GM23338 (cell line): ENCODE results near the gene DAZAP1. TPM values are rescaled to one million over a fixed set of nuclear protein-coding genes. Genes with fewer than 3 reads are reported as not detected.

ENCODE experiments used
- ATAC-seq: fragments of 200-7000 bp; cut with Tn5 transposase; 3 replicates; pipeline ENCODE4 v1.9.1; 2020
- DNase-seq: peaks from one replicate; pipeline ENCODE4 v3.0.0-alpha.2; 2015; ENCODE audit warnings: low spot score
- H2AFZ ChIP-seq: fragments of 200-600 bp; sonication (generic); 2 replicates; pipeline ENCODE4 v1.8.0; 2016; ENCODE audit warnings: antibody characterized with exemption, mild to moderate bottlenecking, moderate library complexity
- H3F3A ChIP-seq: fragments of 200-600 bp; sonication (generic); replicated peaks from 2 replicates; pipeline ENCODE4 v1.8.0; 2017; ENCODE audit warnings: antibody characterized with exemption, mixed run types, low read depth
- H3K27ac ChIP-seq: fragments of 200-600 bp; sonication (generic); 2 replicates; pipeline ENCODE4 v1.6.1; 2016; ENCODE audit warnings: low read depth
- H3K27me3 ChIP-seq: fragments of 200-600 bp; sonication (generic); 2 replicates; pipeline ENCODE4 v1.8.0; 2016; ENCODE audit warnings: mild to moderate bottlenecking, mixed run types, moderate library complexity; ENCODE audit not compliant: insufficient read depth
- H3K36me3 ChIP-seq: fragments of 200-600 bp; sonication (generic); 2 replicates; pipeline ENCODE4 v1.8.0; 2016; ENCODE audit warnings: mild to moderate bottlenecking; ENCODE audit not compliant: insufficient read depth
- H3K4me1 ChIP-seq: fragments of 200-600 bp; sonication (generic); 2 replicates; pipeline ENCODE4 v1.8.0; 2016; ENCODE audit warnings: mild to moderate bottlenecking, moderate library complexity; ENCODE audit not compliant: insufficient read depth
- H3K4me2 ChIP-seq: fragments of 200-600 bp; sonication (generic); 2 replicates; pipeline ENCODE4 v1.7.1; 2017; ENCODE audit warnings: mixed run types
- H3K4me3 ChIP-seq: fragments of 200-600 bp; sonication (generic); 2 replicates; pipeline ENCODE4 v1.6.1; 2016; ENCODE audit warnings: mixed run types
- H3K79me2 ChIP-seq: fragments of 200-600 bp; sonication (generic); replicated peaks from 2 replicates; pipeline ENCODE4 v1.8.0; 2017; ENCODE audit warnings: mild to moderate bottlenecking; ENCODE audit not compliant: insufficient read depth
- H3K9me2 ChIP-seq: fragments of 200-600 bp; sonication (generic); 2 replicates; pipeline ENCODE4 v1.8.0; 2017; ENCODE audit not compliant: insufficient read depth
- H4K20me1 ChIP-seq: fragments of 200-600 bp; sonication (generic); replicated peaks from 2 replicates; pipeline ENCODE4 v1.8.0; 2017; ENCODE audit warnings: mild to moderate bottlenecking; ENCODE audit not compliant: insufficient read depth
- H3K27ac Mint-ChIP-seq: 2 replicates; pipeline ENCODE4 v1.8.0; 2020; ENCODE audit warnings: inconsistent platforms, mild to moderate bottlenecking, moderate library complexity, mixed read lengths
- H3K27me3 Mint-ChIP-seq: 3 replicates; pipeline ENCODE4 v1.8.0; 2022; ENCODE audit warnings: low read depth, mild to moderate bottlenecking, moderate library complexity, mixed read lengths, inconsistent platforms; ENCODE audit not compliant: insufficient read depth, poor library complexity
- H3K36me3 Mint-ChIP-seq: 3 replicates; pipeline ENCODE4 v1.8.0; 2021; ENCODE audit warnings: low read depth, mild to moderate bottlenecking, inconsistent platforms, moderate library complexity, mixed read lengths
- H3K4me1 Mint-ChIP-seq: 3 replicates; pipeline ENCODE4 v1.8.0; 2020; ENCODE audit warnings: mild to moderate bottlenecking, inconsistent platforms, mixed read lengths
- H3K4me3 Mint-ChIP-seq: 3 replicates; pipeline ENCODE4 v1.8.0; 2021; ENCODE audit warnings: moderate library complexity, mild to moderate bottlenecking, inconsistent platforms, mixed read lengths
- H3K9me3 Mint-ChIP-seq: 3 replicates; pipeline ENCODE4 v1.8.0; 2020; ENCODE audit warnings: moderate library complexity, mild to moderate bottlenecking, inconsistent platforms, mixed read lengths
- CREB1 ChIP-seq: fragments of 250-450 bp; sonication (Bioruptor Pico); IDR thresholded peaks from 2 replicates; pipeline ENCODE4 v1.5.0; 2020; ENCODE audit warnings: low read depth, mild to moderate bottlenecking, moderate library complexity
- ETS1 ChIP-seq: IDR thresholded peaks from 2 replicates; pipeline ENCODE4 v1.6.1; 2016; ENCODE audit warnings: antibody characterized with exemption
- EZH2 ChIP-seq: fragments of 200-600 bp; sonication (generic); IDR thresholded peaks from one replicate; pipeline ENCODE4 v1.8.0; 2017; ENCODE audit warnings: antibody characterized with exemption, mild to moderate bottlenecking, low read depth; ENCODE audit not compliant: unreplicated experiment
- EZH2phosphoT487 ChIP-seq: fragments of 200-600 bp; sonication (generic); IDR thresholded peaks from one replicate; pipeline ENCODE4 v1.8.1; 2018; ENCODE audit warnings: antibody characterized with exemption; ENCODE audit not compliant: unreplicated experiment
- JUNB ChIP-seq: IDR thresholded peaks from one replicate; pipeline ENCODE4 v1.6.1; 2016; ENCODE audit warnings: antibody characterized with exemption; ENCODE audit not compliant: unreplicated experiment
- NANOG ChIP-seq: IDR thresholded peaks from 2 replicates; pipeline ENCODE4 v1.6.1; 2016; ENCODE audit warnings: antibody characterized with exemption, borderline replicate concordance
- POLR2AphosphoS5 ChIP-seq: IDR thresholded peaks from 2 replicates; pipeline ENCODE4 v1.6.1; 2016; ENCODE audit warnings: antibody characterized with exemption, low read depth
- REST ChIP-seq: IDR thresholded peaks from one replicate; pipeline ENCODE4 v1.6.1; 2018; ENCODE audit warnings: antibody characterized with exemption; ENCODE audit not compliant: unreplicated experiment
- STAT1 ChIP-seq: IDR thresholded peaks from one replicate; pipeline ENCODE4 v1.6.1; 2016; ENCODE audit warnings: antibody characterized with exemption; ENCODE audit not compliant: unreplicated experiment
- ZNF114 ChIP-seq: fragments of 250-450 bp; sonication (Bioruptor Pico); IDR thresholded peaks from 2 replicates; pipeline ENCODE4 v1.5.0; 2020; ENCODE audit warnings: mild to moderate bottlenecking, moderate library complexity
- ZNF331 ChIP-seq: fragments of 250-450 bp; sonication (Bioruptor Pico); IDR thresholded peaks from 2 replicates; pipeline ENCODE4 v1.5.0; 2020; ENCODE audit warnings: low read depth, mild to moderate bottlenecking, moderate library complexity
- ZNF462 ChIP-seq: fragments of 250-450 bp; sonication (Bioruptor Pico); IDR thresholded peaks from 2 replicates; pipeline ENCODE4 v1.5.0; 2020; ENCODE audit warnings: mild to moderate bottlenecking, moderate library complexity
- polyA plus RNA-seq: library from polyadenylated mRNA; unstranded; fragments of >200 nt; fragmentation: Nextera tagmentation; extraction: Ambion mirVana; gene quantifications from 2 replicates; pipeline ENCODE4 v1.2.1, GENCODE V29; 2016
- total RNA-seq: library from RNA; depleted of rRNA; stranded (reverse); fragments of >200 nt; shearing (Covaris generic); gene quantifications from 2 replicates; pipeline ENCODE4 v1.2.3, GENCODE V29; 2014
- TF ChIP-seq, protein P1 (sequence below), 2 experiments: fragments of 200-600 bp in 1 of 2; sonication (generic) in 1 of 2; conservative IDR thresholded peaks; 2 replicates each; pipeline versions ENCODE4 v1.5.1 to v1.6.1; 2016 to 2017; ENCODE audit warnings: antibody characterized with exemption in 2 of 2, low read depth in 2 of 2, mild to moderate bottlenecking in 2 of 2, moderate library complexity in 1 of 2

Gene DAZAP1
- total and polyA plus RNA-seq, 2 experiments from 2014 or later, result 44.1 to 194 TPM

DNA sequence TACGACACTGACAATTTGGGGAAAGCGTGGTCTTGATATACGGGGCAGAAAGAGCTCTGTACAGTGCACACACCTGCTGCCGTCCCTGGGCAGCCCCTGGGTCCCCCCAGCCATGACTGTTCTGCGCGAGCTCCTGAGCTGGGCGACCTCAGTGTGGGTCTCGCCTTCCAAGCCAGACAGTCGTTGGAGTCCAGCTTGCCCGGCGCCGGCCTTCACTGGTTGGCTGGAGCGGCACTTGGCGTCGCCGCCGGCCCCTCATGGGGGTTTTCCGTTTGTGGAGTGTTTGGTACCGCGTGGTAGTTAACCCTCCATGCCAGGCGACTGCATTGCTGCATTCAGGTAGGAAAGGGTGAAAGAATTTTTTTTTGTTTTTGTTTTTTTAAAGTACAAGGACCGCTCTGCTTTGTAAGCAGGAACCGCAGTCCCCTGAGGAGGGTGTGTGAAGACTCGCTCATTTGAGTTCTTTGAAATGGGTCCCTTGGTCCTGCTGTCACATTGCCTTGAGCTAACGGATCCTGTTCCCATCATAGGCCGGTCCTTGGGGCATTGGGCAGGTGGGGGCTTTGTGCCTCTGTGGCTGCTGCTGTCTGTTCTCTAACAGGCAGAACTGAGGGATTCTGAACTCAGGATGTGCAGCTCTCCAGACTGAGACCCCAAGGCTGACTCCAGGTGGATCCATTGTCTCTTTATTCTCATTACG lies 20.0 kb downstream of the DAZAP1 start:
- peaks cover 52% of the 10 kb centered on the region for H3K36me3 ChIP-seq
- ATAC-seq (no peak), DNase-seq (no peak)
- no peaks in the 10 kb centered on the region for H3K9me2 ChIP-seq
- H3K27ac Mint-ChIP-seq, result no peak overlapping the region
- H2AFZ ChIP-seq, result no peak overlapping the region
- peaks cover 55% of the 10 kb centered on the region for H3K79me2 ChIP-seq
- H3K4me1 ChIP-seq, result no peaks in the 10 kb centered on the region; the same call in 1 of the 2 replicates
- H3F3A ChIP-seq, result peaks cover 47% of the 10 kb centered on the region
- no peak overlapping the region for H3K4me2 ChIP-seq
- peak overlapping the region; percentile 32; the same call in 1 of the 2 replicates for H3K27ac ChIP-seq
- H3K36me3 Mint-ChIP-seq, result peaks cover 75% of the 10 kb centered on the region
- H3K4me3 ChIP-seq, result no peak overlapping the region
- H3K4me3 Mint-ChIP-seq, result no peak overlapping the region
- H4K20me1 ChIP-seq, result peaks cover 37% of the 10 kb centered on the region
- no peaks in the 10 kb centered on the region for H3K27me3 ChIP-seq
- TF ChIP-seq JUNB, result no peak
- no peak for TF ChIP-seq ZNF462 (CRISPR knock-in tag)
- TF ChIP-seq POLR2AphosphoS5, result no peak
- TF ChIP-seq ETS1, result no peak
- no peak for TF ChIP-seq CREB1 (CRISPR knock-in tag)
- no peak for TF ChIP-seq EZH2phosphoT487
- TF ChIP-seq ZNF331 (CRISPR knock-in tag), result no peak
- TF ChIP-seq ZNF114 (CRISPR knock-in tag), result no peak
- TF ChIP-seq, protein P1, sequence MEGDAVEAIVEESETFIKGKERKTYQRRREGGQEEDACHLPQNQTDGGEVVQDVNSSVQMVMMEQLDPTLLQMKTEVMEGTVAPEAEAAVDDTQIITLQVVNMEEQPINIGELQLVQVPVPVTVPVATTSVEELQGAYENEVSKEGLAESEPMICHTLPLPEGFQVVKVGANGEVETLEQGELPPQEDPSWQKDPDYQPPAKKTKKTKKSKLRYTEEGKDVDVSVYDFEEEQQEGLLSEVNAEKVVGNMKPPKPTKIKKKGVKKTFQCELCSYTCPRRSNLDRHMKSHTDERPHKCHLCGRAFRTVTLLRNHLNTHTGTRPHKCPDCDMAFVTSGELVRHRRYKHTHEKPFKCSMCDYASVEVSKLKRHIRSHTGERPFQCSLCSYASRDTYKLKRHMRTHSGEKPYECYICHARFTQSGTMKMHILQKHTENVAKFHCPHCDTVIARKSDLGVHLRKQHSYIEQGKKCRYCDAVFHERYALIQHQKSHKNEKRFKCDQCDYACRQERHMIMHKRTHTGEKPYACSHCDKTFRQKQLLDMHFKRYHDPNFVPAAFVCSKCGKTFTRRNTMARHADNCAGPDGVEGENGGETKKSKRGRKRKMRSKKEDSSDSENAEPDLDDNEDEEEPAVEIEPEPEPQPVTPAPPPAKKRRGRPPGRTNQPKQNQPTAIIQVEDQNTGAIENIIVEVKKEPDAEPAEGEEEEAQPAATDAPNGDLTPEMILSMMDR (conservative IDR thresholded peaks at IDR 0.05; ENCODE audit: low read depth in 2 of 2), result no peak
- TF ChIP-seq STAT1, result no peak
- TF ChIP-seq NANOG, result no peak
- TF ChIP-seq REST, result no peak
- no peak for TF ChIP-seq EZH2
- H3K27me3 Mint-ChIP-seq, result peaks cover 6% of the 10 kb centered on the region
- peaks cover 18% of the 10 kb centered on the region for H3K4me1 Mint-ChIP-seq
- H3K9me3 Mint-ChIP-seq, result no peaks in the 10 kb centered on the region
